Peyer's patch (tissue), 4 donors: ENCODE results near the gene ZBTB25. TPM values are rescaled to one million over a fixed set of nuclear protein-coding genes. Genes with fewer than 3 reads are reported as not detected.
A peak's percentile ranks its signal among the peaks of the same experiment; 100 is the strongest.

ENCODE experiments used
- DNase-seq, 3 donors: peaks; one replicate each; pipeline ENCODE4 v3.0.0-alpha.2; 2017 to 2019
- H3K27ac ChIP-seq, 4 donors: fragments of 200-600 bp; sonication (generic); one replicate each; pipeline ENCODE4 v1.5.1; 2016 to 2019
- H3K27me3 ChIP-seq, 2 donors: fragments of 200-600 bp; sonication (generic); one replicate each; pipeline ENCODE4 v1.5.1; 2019
- H3K36me3 ChIP-seq, 3 donors: fragments of 200-600 bp; sonication (generic); one replicate each; pipeline ENCODE4 v1.5.1; 2016 to 2019
- H3K4me1 ChIP-seq, 4 donors: fragments of 200-600 bp; sonication (generic); one replicate each; pipeline ENCODE4 v1.5.1; 2016 to 2019
- H3K4me3 ChIP-seq, 4 donors: fragments of 200-600 bp; sonication (generic); 1 replicate in 3 of 4; 2 replicates in 1 of 4; pipeline ENCODE4 v1.5.1; 2016 to 2019; ENCODE audit warnings: mild to moderate bottlenecking in 1 of 4
- H3K9me3 ChIP-seq, 4 donors: fragments of 200-600 bp; sonication (generic); one replicate each; pipeline ENCODE4 v1.5.1; 2016 to 2019; ENCODE audit warnings: mild to moderate bottlenecking in 1 of 4
- CTCF ChIP-seq, 6 experiments: fragments of 450-650 bp in 4 of 6; fragments of 200-600 bp in 2 of 6; sonication (generic) in 1 of 6; IDR thresholded peaks; one replicate each; pipeline ENCODE4 v1.5.1; 2017 to 2019; ENCODE audit warnings: antibody characterized with exemption in 6 of 6, mild to moderate bottlenecking in 3 of 6, moderate library complexity in 1 of 6
- POLR2A ChIP-seq, 2 donors: fragments of 450-650 bp; IDR thresholded peaks; one replicate each; pipeline ENCODE4 v1.5.1; 2017; ENCODE audit warnings: antibody characterized with exemption in 2 of 2, mild to moderate bottlenecking in 2 of 2, moderate library complexity in 2 of 2
- total RNA-seq, 4 donors: library from RNA; depleted of rRNA; stranded (reverse); fragments of >200 nt; gene quantifications; one replicate each; pipeline ENCODE4 v1.1.0, GENCODE V29; 2016

Gene ZBTB25
- total RNA-seq, 4 donors from 2014 or later, result 4.2 to 12.1 (median 11.4) TPM

- H3K27ac ChIP-seq, result no peak overlapping the region
- TF ChIP-seq CTCF (IDR thresholded peaks at IDR 0.05), result no peak
- no peak for TF ChIP-seq POLR2A (IDR thresholded peaks at IDR 0.05)
- H3K36me3 ChIP-seq, result peaks cover 0 to 16% (median 0%) of the 10 kb centered on the region in 3 donors
- H3K4me1 ChIP-seq, result peaks cover 0 to 8% (median 0%) of the 10 kb centered on the region in 4 donors
- H3K9me3 ChIP-seq, result no peaks in the 10 kb centered on the region
- no peak overlapping the region for H3K4me3 ChIP-seq
- H3K27me3 ChIP-seq, result no peaks in the 10 kb centered on the region
- DNase-seq, result no peak
Observed at GRCh38 chr14:64459405-64460136, 44.1 kb downstream of the ZBTB25 start.

- peaks cover 0 to 10% (median 0%) of the 10 kb centered on the region in 4 donors for H3K4me1 ChIP-seq
- H3K9me3 ChIP-seq, result no peaks in the 10 kb centered on the region
- H3K36me3 ChIP-seq, result peaks cover 0 to 39% (median 0%) of the 10 kb centered on the region in 3 donors
- no peaks in the 10 kb centered on the region for H3K27me3 ChIP-seq
- H3K27ac ChIP-seq, result no peak overlapping the region
- DNase-seq, result no peak
- no peak for TF ChIP-seq POLR2A (IDR thresholded peaks at IDR 0.05)
- TF ChIP-seq CTCF (IDR thresholded peaks at IDR 0.05), result no peak
- no peak overlapping the region for H3K4me3 ChIP-seq
Observed at GRCh38 chr14:64454671-64455070, 49.0 kb downstream of the ZBTB25 start.

- Histone ChIP-seq H3K36me3 (peaks cover 0 to 42% (median 0%) of the 10 kb centered on the region in 3 donors), H3K4me1 (peaks cover 0 to 10% (median 4%) of the 10 kb centered on the region in 4 donors), H3K27me3 (no peaks in the 10 kb centered on the region), H3K9me3 (no peaks in the 10 kb centered on the region), H3K4me3 (no peak overlapping the region), H3K27ac (peak overlapping the region in 2 of 4 donors; percentile 32 to 59)
- peak in 1 of 3 donors; percentile 31 for DNase-seq
- TF ChIP-seq CTCF (IDR thresholded peaks at IDR 0.05), result no peak
- no peak for TF ChIP-seq POLR2A (IDR thresholded peaks at IDR 0.05)
Observed at GRCh38 chr14:64450255-64450654, 53.4 kb downstream of the ZBTB25 start.

- Histone ChIP-seq H3K4me1 (peaks cover 0 to 20% (median 4%) of the 10 kb centered on the region in 4 donors), H3K4me3 (no peak overlapping the region), H3K27me3 (no peaks in the 10 kb centered on the region), H3K27ac (peak overlapping the region in 1 of 4 donors; percentile 8), H3K36me3 (peaks cover 0 to 23% (median 0%) of the 10 kb centered on the region in 3 donors), H3K9me3 (no peaks in the 10 kb centered on the region)
- TF ChIP-seq CTCF (IDR thresholded peaks at IDR 0.05) (no peak), POLR2A (IDR thresholded peaks at IDR 0.05) (no peak)
- no peak for DNase-seq
Observed at GRCh38 chr14:64447876-64448670, 55.6 kb downstream of the ZBTB25 start.

GRCh38 chr14:64444984-64445845 lies 58.4 kb downstream of the ZBTB25 start:
- peaks cover 0 to 16% (median 4%) of the 10 kb centered on the region in 4 donors for H3K4me1 ChIP-seq
- no peak for TF ChIP-seq CTCF (IDR thresholded peaks at IDR 0.05)
- H3K27me3 ChIP-seq, result no peaks in the 10 kb centered on the region
- DNase-seq, result peak in 2 of 3 donors; percentile 61 to 74
- H3K36me3 ChIP-seq, result peaks cover 0 to 16% (median 0%) of the 10 kb centered on the region in 3 donors
- H3K27ac ChIP-seq, result peak overlapping the region; percentile 23 to 67 (median 43)
- H3K4me3 ChIP-seq, result no peak overlapping the region
- H3K9me3 ChIP-seq, result no peaks in the 10 kb centered on the region
